Activated CD4-positive, alpha-beta T cell treated with anti-CD3 and anti-CD28 coated beads for 4 hours (primary cell): ENCODE measurements around the gene SIL1.
"Not testable (repeated sequence)": the region's sequence is repeated elsewhere in the genome, so short reads cannot be mapped to it uniquely, and the experiment has no call there.

Experiments
- DNase-seq, 2 donors: peaks; one replicate each; pipeline ENCODE4 v3.0.0-alpha.2; 2020

The SIL1 gene

GRCh38 chr5:139100825-139101224, 97.3 kb downstream of the SIL1 start:
- no peak for DNase-seq

- no peak for DNase-seq
These were observed 103.7 kb downstream of the SIL1 start for GRCh38 chr5:139094154-139095131.

DNA sequence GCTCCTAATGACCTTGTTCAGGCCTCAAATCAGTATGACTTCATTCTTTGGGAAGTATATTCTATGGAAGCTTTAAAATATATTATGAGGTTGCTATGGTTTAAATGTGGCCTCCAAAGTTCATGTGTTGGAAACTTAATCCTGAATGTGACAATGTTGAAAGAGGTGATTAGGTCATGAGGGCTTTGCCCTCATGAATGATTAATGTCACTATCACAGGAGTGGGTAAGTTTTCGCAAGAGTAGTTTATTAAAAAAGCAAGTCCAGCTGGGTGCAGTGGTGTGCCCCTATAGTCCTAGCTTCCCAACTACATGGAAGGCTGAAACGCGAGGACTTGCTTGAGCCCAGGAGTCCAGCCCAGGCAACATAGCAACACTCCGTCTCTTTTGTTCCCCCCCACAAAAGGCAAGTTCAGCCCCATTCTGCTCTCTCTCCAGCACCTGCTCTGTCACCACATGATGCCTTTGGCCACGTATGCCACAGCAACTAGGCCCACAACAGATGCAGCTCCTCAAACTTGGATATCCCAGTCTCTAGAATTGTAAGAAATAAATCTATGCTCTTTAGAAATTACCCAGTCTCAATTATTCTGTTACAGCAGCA, 105.3 kb downstream of the SIL1 start:
- no peak for DNase-seq

- DNase-seq, result no peak
These were observed 106.6 kb downstream of the SIL1 start for GRCh38 chr5:139091439-139092156.

- no peak for DNase-seq
These were observed 107.6 kb downstream of the SIL1 start for GRCh38 chr5:139090581-139090980.

DNA sequence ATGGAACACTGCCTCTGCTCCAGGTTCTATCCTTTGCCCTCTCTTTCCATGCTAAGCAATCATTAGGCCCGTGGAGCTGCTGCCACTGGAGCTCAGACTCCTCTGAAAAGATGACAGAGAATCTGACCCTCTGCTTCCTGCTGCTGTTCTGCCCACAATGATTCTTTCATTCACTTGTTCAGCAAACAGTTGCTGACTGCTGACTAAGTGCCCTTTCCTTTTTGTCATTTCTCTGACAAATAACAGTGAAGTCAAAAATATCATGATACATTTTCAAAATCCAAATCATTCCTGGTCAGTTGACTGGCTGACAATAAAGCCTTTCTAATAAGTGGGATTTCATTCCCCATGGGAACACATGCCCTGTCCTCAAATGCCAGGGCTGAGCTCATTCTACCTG, 110.1 kb downstream of the SIL1 start:
- no peak for DNase-seq

DNA sequence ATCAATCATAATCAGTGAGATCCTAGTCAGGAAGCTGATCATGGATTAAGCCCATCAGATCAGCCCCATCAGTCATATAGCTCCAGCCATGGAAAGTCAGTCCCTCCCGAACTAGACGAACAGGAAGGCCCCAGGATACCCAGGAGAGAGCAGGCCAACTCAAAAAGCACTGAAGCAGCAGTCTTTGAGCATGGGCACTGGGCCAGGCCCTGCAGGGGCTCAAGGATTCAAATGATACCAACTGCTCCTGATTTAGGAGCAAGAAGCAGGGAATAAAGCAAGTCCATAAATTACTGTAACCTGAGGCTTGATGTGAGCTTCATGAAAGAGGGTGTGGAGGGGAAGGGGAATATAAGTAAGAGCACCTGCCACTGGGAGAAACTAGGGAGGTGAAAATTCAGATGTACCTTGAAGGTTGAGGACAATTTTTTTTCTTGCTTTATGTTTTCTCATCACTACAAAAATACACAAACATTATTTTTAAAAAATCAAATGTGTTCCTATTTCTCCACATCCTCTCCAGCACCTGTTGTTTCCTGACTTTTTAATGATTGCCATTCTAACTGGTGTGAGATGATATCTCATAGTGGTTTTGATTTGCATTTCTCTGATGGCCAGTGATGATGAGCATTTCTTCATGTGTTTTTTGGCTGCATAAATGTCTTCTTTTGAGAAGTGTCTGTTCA, 115.2 kb downstream of the SIL1 start:
- DNase-seq, result no peak

GRCh38 chr5:139079991-139080610, 118.1 kb downstream of the SIL1 start:
- no peak for DNase-seq

DNA sequence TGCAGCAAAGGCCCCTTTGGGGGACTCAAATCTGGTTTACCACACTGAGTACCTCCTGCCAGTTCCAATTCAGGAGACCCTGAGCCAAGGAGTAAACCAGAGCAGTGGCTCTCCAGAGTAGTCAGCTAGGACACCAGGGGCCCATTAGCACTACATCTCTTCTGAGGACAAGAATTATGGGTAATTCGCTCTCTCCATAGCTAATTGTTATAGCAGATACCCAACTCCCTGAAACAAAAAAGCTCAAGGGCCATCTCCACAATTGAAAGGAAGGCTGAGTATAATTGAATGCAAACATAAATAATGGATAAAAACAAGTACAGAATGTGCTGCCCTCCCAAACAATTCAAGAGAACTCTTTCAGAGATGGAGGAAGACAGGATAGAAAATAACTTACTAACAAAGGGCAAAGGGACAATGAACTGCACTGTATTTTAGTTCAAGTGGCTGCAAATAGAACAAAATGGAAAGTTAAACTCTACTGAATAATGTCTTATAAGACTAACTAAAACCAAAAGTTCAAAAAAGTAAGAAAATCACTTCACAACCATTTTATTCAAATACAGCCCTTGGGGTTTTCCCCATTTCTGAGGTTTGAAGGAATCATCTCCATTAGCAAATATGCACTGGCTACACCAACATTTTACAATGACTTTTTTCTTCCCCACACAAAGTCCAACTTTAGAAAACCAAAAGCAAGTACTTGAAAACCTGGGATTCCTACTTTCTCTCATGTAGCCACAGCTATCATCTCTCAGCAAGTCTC, 118.8 kb downstream of the SIL1 start:
- DNase-seq, result no peak

GRCh38 chr5:139078345-139078744, 119.8 kb downstream of the SIL1 start:
- DNase-seq, result no peak

DNA sequence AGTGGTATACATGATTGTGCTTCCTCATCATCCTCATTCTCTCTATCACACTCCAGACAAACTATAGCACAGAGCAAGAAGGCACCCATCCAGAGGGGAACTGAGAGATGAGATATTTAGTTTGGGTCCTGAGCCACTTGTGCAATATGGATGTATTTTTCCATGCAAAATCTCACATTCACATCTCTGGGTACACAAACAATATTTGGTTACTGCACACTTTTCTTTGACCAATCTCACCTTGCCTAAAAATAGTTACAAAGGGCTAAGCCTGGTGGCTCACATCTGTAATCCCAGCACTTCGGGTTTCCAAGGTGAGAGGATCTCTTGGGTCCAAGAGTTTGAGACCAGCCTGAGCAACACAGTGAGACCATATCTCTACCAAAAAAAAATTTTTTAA, 120.3 kb downstream of the SIL1 start:
- no peak for DNase-seq

DNA sequence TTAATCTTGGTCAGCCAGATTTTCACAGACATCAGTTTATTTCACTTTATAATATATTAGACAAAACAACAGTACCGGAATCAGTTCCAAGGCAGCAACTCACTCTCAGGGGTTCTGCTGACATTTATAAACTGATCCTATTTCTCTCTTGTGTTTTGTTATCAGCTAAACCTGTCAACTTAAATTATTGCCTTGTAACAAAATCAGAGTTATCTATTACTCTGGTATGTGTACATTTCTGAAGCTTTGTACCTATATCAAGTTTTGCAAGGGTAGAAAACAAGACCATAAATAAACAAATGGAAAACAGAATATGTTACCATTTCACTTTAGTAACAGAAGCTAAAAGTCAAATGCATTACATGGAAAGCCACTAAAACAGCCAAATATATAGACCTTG, 122.1 kb downstream of the SIL1 start:
- DNase-seq, result no peak

DNA sequence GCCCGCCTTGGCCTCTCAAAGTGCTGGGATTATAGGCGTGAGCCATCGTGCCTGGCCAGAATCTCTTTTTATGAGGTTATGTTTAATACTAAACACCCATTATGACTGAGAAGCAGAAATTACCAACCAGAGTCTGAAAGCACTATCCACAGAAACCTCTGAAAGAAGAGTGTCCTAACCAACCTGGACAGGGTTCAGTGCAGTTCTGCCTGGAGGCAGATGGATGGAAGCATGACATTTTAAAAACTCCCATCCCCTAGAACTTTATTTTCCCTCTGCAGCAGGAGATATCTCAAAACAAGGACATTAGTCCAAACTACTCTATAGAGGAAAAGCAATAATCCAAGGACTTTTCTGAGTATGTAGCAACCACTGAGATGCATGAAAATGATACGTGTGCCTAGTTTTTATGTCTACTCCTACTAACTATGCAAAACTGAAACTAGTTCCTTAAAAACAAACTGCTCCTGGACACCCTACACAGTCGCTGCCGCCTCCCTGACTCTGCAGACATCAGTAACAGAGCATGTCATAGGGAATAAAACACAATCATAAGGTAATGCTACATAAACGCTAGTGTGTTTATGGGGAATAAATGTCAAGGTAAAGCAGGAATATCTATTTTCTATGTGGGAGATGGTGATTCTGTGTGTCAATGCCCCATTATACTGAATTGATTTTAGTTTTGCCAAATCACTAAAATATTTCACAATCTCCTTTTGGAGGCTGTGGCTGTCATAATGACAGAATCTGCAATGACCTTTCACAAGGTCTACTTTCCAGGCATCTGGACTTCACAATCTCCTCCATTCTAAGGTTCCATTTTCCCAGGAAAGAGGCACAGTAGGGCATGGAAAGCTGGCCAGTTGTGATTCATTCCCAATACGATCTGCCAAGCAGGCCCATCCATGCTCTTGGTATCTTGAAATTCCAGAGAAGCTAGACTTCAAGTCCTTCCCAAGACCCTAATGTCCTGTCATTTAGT, 122.8 kb downstream of the SIL1 start:
- no peak for DNase-seq

- not testable (repeated sequence) for DNase-seq
These were observed 124.2 kb downstream of the SIL1 start for GRCh38 chr5:139073956-139074355.

DNA sequence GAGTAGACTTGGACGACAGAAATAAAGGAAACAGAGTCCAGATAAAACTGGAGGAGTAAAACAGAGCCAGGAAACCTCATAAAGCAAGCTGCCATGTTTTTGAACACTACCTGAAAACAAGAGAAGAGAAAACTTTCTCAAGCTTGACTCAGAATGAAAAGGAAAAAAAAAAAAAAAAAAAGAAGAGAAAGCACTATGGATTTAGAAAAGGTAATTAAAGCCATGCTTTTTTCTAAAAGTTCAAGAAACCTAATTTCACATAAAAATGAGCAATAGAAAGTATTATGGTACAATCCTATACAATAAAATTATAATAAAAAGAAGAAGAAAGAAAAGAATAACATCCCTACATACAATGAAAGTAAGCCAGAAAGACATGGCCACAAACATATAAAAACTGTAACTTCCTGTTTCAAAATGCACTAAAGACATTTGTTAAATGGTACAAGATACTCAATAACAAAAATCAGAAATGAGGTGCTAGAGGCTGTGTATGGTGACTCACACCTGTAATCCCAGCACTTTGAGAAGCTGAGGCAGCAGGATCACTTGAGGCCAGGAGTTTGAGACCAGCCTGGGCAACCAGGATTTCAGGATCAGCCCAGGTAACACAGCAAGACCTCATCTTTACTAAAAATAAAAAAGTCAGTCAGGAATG, 129.5 kb downstream of the SIL1 start:
- DNase-seq, result no peak

DNA sequence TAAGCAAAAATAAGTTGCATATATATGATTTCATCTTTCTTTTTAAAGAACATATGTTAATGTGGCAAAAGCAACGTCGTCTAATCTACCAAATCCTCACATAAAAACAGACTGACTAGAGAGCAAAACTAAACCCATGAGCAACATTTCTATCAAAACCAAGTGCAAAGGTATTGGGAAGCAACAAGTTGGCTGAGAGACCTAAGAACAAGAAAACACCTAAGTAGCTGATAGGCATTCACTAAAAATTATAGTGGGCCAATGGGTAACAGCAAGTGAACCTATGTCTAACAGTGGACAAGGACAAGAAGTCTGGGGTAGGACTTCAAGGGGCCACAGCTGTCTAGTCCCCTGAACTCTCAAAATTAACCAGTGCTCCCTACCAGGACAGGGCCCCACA, 130.1 kb downstream of the SIL1 start:
- no peak for DNase-seq

GRCh38 chr5:139065306-139065705, 132.9 kb downstream of the SIL1 start:
- DNase-seq, result no peak

DNA sequence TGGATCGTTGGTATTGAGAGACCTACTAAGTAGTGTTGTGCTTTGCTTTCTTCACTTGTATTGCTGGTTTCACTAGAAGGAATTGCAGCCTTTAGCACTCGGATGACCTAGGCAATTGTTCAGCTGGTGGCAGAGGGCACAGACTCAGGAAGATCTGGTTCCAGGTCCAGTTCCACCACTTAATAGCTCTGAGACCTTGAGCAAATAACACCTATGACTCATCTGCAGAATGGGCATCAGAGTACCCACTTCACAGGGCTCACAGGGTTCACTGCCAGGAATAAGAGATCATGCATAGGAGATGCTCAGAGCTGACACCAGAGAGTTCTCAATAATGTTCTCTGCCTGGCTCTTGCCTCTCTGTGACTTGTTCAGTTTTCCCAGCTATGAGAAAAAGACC, 133.6 kb downstream of the SIL1 start:
- DNase-seq, result no peak

DNA sequence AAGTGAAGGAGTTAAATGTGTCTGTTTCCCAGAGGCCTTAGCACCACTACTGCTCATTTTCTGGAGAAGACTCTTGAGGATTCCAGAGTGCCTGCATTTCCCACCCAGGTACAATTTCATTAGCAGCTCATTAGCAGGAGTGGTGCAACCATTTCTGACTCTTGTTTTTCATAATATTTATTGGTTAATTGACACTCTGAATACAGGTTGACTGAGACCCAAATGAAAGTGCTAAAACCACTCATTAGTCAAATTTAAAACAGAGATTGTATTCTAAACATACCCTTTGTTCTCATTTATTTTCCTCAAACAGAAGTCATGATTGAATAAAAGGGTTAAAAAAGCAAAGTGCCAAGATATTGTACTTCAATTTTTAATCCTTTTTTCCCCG, 134.5 kb downstream of the SIL1 start:
- no peak for DNase-seq
